GM18517 (cell line): ENCODE results near the gene RECK.
"Not testable (repeated sequence)": the region's sequence is repeated elsewhere in the genome, so short reads cannot be mapped to it uniquely, and the experiment has no call there.

ENCODE experiments used
- ATAC-seq: cut with Tn5 transposase; IDR thresholded peaks from one replicate; pipeline ENCODE4 v1.9.1; 2021; ENCODE audit warnings: mild to moderate bottlenecking, moderate library complexity; ENCODE audit not compliant: unreplicated experiment

The RECK gene

DNA sequence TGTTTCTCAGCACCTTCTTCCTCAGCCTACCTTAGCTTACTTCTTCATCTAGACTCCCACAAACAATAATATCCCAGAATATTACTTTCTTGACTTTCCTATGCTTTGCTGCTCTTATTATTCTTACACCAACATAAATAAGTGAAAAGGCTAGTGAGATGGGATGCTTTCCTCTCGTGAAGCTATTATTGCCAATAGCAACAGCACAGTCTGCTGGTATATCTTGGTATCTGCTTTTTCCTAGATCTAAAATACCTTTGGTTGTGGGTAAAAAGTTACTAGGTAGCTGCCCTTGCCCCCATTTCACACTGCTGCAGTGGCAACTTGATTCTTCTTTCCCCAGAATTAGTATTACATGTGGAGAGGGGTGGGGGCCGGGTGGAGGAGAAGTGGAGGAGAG, 73.7 kb downstream of the RECK start:
- ATAC-seq: no peak

DNA sequence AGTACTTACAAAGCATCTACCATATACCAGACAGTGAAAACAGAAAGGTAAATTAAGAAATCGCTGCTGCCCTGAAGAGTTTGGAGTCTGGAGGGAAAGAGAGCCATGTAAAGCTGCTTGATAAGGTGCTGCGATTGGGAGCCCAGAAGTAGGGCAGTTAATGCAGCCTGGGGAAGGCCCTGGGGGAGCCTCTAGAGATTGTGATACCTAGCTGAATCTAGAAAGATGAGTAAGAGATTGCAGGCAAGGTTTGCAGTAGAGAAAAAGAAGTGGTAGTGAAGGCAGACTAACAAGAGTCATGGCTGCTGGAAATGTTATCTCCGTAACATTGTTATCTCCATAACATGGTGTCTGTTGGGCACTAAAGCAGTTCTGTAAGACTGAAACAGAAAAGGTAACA, 75.8 kb downstream of the RECK start:
- ATAC-seq: no peak

DNA sequence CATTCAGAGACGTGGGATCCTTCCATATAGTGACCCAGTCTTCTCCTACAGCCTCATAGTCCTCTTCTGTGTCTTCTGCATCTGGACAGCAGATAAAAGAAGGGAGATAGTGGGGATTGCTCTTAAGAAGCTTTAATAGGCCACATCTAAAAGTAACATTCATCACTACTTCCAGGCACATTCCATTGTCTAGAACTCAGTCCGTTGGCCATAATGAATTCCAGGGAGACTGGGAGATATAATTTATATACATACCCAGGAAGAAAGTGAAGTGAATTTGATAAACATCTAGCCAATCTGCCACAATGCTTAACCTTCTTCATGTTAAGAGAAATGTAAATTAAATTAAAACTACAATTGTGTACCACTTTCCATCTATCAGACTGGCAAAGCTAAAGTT, 77.3 kb downstream of the RECK start:
- ATAC-seq: no peak

DNA sequence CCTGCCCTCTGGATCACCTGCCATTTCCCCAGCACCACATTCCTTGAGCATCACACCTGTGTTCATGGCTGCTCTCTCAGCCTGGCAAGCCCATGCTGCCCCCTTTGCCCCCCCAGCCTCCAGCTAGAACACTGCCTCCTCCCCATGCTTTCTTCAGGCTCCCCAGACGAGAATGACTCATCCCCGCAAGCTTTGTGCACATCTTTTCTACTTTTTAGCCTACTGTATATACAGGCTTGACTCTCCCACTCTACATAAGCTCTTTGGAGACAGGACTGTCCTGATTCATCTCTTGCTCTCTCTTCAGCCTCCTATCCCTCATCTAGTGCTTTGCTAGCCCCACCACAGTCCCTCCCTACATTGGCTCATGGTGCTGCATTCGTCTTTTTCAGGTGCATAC, 79.9 kb downstream of the RECK start:
- no peak for ATAC-seq

DNA sequence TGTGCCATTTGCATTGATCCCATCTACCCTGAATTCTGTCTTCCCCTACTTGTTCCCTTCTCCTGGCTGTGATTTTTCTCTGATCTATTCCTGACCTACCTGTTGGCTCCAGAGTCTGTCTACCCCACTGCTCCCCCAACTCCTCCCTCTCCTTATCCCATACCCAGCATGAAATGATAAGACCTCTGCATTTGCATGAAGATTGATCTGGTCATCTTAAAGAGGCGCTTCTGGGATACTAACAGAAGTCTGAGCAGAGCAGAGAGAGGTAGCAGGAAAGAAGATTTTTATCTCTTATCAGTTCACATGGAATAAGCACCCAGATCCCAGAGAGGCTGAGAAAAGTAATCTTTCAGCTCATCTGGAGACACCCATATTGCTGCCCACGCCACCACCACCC, 81.5 kb downstream of the RECK start:
- no peak for ATAC-seq

DNA sequence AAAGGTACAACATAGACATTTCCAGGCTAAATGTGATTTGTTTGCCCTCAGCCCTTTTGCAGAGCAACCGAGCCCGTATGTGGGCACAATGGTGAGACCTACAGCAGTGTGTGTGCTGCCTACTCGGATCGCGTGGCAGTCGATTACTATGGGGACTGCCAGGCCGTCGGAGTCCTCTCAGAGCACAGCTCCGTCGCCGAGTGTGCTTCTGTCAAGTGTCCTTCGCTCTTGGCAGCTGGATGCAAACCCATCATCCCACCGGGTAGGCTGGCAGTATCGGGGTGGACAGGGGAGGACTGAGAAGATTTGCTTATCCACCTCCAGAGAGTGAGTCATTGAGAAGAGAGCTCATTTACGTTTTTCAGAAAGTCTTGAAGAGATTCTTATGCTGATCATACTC, 82.0 kb downstream of the RECK start:
- no peak for ATAC-seq

DNA sequence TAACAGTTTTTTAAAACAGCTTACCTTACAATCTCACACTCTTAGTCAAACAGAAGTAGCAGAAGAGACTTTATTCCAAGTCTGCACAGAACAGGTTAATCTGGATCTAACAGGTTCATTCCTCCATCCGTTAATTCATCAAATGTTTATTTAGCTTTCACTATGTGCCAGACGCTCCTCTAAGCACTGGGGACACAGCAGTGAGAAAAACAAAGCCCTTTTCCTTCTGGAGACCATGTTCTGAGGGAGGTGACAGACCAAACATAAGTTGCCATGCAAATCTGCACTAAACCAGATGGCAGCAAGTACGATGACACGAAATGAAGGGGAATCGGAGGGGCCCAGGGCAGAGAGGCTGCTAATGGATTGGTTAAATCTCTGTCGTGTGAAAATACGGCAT, 82.8 kb downstream of the RECK start:
- ATAC-seq: no peak

DNA sequence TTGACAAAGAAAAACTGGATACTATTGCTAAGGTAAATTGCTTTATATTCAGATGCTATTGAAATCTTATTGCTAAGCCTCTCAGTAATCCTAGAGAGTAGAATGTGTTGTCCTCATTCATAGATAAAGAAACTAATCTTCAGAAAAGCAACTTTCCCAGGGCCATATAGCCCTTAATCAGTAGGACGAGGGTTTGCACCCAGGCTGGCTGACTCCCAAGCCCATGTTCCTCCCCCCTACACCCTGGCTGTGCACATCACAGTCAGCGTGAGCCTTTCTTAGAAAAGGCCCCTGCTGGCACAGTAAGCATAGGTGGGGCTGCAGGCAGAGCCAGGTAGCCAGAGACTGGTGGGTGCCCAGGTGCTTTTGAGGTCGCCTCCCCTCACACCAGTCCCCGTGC, 84.0 kb downstream of the RECK start:
- no peak for ATAC-seq

DNA sequence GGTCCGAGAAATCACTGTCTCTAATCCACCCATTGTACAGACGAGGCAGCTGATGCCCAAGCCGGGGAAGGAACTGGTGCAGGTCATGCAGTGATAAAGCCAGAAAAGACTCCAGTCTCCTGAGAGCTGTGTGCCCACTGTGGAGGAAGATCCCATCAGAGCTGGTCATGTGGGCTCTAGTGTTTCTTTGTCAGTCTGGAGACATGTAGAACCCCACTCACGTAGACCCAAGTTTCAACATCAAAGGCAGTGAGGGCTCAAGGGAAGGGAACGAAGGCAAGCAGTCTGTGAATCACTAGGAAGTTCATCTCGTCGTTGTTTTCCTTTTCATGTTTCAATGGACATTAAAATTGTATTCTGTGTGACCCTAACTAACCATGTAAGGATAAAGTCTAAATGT, 85.3 kb downstream of the RECK start:
- no peak for ATAC-seq

DNA sequence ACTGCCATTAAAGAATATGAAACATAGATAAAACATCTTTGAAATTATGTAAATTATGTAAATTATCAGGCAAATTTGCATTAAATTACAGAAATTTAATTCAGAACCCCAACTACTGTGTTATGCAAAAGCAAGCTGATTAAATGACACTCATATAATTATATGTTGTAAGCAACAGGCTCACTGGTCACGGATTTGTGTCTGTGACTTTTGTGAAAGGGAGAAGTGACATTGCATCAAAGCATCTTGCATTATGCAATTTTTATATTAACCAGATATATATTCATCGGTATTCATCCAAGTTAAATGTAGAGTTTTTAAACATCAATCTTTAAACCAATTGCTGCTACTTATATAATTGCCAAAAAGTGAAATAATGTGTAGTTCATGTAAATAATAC, 86.8 kb downstream of the RECK start:
- ATAC-seq: no peak

DNA sequence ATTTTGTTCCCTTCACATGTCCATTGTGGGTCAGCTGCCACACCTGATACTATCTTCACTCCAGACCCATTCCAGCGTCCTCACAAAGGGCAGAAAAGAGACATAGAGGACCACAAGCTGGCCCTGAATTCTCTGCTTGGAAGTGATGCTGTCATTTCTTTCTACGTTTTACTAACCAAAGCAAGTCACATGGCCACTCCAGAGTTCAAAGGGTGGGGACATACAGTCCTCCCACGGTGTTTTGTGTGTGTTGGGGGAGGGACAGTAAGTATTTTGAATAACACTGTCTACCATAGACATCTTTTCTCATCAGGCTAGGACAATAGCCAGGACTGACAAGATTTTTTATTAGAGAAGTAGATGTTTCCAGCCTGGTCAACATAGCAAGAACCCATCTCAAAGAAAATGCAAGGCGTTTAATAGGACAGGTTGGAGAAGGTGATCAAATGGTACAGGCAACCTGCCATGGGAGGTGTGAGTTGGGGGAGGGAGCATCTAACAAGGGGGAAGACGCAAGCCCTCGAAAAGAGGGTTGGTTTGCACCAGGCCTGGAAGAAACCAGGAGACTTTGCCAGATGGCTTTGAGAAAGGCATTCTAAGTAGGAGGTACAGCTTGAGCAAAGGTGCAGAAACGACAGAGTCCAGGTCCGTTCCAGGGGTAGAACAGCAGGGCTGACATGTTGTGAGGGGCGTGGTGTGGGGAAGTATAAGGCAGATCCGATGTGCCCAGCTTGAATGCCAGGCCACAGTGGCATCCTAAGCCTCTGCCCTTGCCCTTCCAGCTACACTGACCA, 88.5 kb downstream of the RECK start:
- no peak for ATAC-seq

DNA sequence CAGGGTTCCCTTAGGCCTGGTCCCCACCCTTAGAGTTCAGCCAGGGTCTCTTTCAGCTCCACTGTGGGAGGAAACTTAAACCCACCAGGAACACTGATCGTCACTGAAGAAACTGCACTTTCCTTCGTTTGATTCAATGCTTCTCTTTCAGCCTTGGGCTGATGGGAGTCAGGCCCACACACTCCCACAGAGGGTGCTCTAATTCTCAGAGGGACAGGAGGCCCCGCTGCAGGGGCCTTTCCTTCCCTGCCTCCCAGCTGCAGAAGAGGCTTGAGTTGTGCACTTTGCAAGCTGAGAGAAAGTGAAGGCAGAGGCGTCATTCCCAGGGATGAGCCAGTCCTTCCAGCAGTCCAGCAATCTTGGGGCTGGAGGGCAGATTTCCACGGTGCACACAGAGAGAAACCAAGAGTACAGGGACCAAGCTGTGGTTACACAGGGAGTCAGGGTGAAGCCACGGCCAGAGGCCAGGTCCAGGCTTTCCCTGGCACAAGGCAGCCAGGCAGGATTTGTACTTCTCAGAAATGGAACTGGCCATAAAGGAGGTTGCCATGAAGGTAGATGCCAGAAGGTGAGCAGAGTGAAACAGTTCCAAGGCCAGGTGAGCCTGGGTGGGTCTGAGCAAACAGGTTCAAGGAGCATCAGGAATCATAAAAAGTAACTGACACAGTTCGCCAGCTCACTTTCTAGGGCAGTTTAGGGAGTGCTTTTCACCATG, 89.5 kb downstream of the RECK start:
- no peak for ATAC-seq

DNA sequence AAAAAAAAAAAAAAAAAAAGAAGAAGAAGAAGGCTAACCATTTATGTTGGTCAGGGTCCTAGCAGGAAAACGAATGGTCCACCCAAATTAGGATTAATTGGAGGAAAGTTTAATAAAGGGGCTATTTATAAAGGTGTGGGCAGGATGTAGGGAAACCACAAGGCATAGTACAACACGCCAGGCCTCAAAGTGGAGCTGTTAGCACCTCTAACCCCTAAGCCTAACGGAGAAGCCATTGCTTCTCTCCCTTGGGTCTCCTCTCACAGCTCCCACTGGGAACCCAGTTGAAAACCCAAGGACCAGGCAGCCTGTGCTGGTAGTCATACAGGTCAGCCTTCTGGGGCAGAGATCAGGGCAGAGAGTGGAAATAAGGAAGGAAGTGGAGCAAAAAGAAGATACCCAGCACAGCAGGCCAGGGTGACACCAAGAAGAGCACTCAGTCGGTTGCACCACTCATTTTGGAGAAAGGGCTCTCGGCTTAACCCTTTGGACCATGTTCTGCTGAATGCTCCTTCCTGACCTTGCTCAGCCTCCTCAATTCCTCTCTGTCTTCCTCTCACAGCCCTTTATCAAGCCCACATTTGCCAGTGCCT, 91.0 kb downstream of the RECK start:
- ATAC-seq: no peak

DNA sequence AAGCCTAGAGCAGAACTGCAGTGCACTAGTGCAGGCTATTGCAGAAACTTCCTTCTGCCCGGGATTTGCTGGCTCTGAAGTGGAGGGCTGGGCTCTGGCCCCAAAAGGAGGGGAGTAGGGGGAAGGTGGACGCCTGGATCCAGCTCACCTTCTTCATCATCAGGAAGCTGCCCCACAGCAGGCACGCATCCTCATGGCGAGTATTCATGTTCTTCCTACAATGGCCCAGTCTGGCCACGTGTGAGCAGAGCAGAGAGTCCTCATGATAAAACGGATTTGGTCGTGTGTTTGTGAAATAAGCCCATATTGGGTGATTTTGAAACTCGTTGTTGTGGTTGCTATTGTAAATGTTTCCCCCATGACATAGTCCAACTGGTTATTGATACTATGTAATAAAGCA, 91.6 kb downstream of the RECK start:
- ATAC-seq: no peak

DNA sequence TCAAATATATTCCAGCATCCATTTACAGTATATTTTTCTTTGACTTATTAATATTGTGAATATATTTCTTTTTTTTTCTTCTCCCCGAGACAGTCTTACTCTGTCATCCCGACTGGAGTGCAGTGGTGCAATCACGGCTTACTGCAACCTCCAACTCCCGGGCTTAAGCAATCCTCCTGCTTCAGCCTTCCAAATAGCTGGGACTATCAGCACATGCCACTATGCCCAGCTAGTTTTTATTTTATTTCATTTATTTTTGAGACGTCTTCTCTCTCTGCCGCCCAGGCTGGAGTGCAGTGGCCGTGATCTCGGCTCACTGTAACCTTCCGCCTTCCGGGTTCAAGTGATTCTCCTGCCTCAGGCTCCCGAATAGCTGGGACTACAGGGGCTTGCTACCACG, 92.4 kb downstream of the RECK start:
- ATAC-seq: no peak

DNA sequence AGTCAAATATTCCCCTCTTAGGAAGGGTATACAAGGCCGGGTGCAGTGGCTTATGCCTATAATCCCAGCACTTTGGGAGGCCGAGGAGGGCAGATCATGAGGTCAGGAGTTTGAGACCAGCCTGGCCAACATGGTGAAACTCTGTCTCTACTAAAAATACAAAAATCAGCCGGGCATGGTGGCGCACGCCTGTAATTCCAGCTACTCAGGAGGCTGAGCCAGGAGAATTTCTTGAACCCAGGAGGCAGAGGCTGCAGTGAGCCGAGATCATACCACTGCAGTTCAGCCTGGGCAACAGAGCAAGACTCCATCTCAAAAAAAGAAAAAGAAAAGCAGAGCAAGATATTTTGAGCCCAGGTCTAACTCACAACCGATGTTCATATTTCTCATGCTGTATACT, 95.0 kb downstream of the RECK start:
- ATAC-seq: not testable (repeated sequence)

DNA sequence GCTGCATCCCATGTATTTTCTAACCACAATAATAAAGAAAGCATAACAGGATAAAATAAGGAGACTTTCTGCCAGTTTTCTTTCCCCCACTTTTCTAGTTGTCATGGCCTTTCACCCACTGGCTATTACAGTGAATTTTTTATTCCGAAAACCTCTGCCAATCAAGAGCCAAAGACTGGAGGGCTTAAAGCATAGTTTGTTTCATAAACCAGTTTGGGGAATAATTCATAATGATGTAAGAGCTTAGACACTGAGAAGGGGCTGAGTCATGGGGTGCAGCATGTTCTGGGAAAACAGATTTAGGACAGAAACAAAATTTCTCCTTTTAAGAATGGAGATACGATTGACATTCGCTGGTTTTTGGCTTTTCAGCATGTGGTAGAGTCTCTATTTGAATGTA, 95.4 kb downstream of the RECK start:
- ATAC-seq: no peak

DNA sequence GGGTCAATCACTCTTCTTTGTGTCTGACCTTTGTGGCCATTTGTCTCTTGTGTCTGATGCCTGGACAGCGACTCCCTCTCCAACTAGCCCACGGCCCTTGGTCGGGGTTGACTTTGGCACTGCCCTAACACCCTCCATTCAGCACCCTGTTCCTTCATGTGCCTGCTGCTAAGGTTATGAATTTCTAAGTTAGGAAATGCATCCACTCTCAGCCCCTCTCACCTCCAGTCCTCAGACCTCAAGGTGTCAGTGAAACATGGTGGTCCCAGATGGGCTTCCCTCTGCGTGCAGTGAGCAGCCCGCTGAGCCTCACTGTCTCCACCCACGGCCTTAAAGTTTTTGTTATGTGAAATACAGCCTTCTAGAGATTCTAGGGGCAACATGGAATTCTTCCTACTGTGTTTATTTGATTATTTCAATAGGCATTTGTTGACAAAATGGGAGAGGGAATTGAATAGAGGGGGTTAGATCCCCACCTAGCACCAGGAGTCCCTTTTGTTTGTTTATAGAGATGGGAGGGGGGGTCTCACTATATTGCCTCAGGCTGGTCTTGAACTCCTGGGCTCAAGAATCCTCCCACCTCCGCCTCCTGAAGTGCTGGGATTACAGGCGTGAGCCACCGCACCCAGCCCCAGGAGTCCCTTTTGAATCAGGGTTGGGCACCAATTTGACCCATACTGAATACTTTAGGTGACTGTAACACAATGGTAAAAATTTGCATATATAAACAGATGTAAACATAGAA, 98.2 kb downstream of the RECK start:
- ATAC-seq: no peak

DNA sequence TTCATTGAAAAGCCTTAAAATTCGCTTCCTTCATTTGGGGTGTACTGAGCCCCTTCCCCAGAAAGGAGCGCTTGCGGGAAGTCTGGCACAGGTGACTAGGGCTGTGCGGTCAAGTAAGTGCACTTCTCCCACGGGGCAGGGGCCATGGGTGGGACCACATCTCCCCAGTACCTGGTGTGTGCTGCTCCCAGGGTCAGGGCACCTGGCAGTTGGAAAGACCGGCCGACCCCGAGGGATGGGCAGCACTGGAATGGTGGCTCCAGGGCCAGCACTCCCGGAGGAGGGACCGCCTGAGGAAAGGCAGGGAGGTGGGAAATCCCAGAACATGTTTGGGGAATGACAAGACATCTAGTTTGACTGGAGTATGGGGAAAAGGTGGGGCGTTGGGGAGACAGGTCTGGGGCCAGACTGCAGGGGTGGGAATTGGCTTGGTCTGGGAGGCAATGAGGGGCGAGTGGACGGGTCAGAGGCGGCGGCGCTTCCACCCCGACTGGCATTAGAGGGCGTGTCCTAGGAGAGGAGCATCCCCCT, 99.1 kb downstream of the RECK start:
- no peak for ATAC-seq

DNA sequence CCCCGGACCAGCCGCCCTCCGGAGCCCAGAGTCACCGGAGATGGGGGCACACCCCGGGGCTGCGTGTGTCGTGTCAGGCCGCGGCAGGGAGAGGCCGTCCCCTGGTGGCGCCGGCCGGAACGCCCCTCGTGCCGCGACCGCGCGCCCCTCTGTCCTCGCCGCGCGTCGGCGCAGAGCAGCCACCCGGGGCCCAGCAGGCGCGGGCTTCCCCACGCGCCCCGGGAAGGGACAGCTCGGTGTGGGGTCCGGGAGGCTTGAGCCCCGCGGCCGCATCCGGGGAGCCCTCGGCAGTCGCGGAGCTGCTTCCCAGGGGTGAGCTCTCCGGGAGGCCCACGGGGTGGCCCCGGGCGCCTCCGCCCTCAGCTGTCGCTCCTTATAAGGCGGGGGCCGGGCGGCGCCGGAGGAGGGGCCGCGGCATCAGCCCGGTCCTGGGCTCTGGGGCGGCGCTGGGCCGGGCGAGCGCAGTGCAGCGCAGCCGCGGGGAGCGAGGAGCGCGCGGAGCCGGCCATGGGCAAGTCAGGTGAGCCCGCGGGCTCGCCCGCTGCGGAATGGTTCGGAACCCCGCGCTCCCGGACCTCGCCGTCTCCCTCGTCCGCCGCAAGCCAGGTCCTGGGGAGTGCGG, 99.7 kb downstream of the RECK start, which contains the start of gene GLIPR2:
GLIPR2 (plus strand) TSS at position 462 of the 622 bp plus-strand sequence; CDS start at position 508, 46 bp downstream.
- ATAC-seq: peak; percentile 85
